ENCODE measurements around the gene IRS1.

DNA sequence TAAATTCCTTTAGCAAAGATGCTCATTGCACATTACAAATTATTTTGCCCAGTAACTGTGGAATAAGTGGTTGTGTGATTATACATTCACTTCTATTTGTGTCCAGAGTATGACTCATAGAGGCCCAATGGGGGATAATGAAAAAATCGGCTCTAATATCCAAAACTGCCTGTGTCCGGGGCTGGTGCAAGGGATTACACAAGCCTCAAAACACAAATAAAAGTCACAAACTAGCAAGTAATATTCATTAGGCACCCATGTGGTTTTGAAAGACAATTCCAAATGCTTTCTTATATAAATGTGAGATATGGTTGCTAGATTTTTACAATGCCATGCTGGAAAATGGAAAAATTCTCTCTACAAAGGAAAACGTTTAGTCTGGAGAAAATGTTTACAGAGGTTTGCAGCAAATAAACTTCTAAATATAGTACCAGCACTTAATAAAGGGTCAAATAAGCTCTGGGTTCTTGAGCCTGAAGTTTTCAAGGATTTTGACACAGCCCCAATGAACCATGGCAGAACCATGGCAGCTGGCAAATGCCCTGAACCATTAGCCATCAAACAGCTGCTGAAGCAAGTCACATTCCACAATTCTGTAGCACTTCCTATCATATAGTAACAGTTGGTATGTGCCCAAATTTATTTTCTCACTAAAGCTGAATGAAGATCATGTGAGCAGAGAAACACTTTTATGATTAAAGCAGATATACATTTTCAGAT is 40.5 kb downstream of the IRS1 start:
- TF ChIP-seq, protein P1, sequence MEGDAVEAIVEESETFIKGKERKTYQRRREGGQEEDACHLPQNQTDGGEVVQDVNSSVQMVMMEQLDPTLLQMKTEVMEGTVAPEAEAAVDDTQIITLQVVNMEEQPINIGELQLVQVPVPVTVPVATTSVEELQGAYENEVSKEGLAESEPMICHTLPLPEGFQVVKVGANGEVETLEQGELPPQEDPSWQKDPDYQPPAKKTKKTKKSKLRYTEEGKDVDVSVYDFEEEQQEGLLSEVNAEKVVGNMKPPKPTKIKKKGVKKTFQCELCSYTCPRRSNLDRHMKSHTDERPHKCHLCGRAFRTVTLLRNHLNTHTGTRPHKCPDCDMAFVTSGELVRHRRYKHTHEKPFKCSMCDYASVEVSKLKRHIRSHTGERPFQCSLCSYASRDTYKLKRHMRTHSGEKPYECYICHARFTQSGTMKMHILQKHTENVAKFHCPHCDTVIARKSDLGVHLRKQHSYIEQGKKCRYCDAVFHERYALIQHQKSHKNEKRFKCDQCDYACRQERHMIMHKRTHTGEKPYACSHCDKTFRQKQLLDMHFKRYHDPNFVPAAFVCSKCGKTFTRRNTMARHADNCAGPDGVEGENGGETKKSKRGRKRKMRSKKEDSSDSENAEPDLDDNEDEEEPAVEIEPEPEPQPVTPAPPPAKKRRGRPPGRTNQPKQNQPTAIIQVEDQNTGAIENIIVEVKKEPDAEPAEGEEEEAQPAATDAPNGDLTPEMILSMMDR (IDR thresholded peaks at IDR 0.05; ENCODE audit: poor library complexity), result no peak
- no peak for TF ChIP-seq EZH2 (IDR thresholded peaks at IDR 0.05; ENCODE audit: borderline replicate concordance)

Measured in hepatocyte (in vitro differentiated cells).